ENCODE measurements around the gene SZT2. TPM values are rescaled to one million over a fixed set of nuclear protein-coding genes. Genes with fewer than 3 reads are reported as not detected.

Gene SZT2
- total RNA-seq, 1 donor from 2014 or later = 30.0 TPM

DNA sequence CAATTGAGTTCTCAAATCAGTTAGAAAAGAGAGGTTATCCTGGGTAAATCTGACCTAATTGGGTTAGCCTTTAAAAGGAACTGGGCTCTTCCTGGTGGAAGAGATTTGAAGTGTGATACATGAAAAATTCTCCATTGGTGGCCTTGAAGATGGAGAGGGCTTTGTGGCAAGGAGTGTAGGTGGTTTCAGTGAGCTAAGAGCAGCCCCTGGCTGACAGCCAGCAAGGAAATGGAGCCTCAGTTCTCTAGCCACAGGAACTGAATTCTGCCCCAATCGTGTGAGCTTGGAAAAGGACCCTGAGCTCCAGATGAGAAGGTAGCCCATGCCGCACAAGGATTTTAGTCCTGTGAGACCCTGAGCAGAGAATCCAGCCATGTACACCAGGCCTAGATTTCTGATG is 76.7 kb downstream of the SZT2 start:
- Mint-ChIP-seq H3K36me3 (ENCODE audit: low read depth, unreplicated experiment) (no peaks in the 10 kb centered on the region), H3K9me3 (ENCODE audit: unreplicated experiment) (peaks cover 4% of the 10 kb centered on the region), H3K4me1 (ENCODE audit: low read depth, unreplicated experiment) (peaks cover 21% of the 10 kb centered on the region), H3K27me3 (ENCODE audit: low read depth, unreplicated experiment) (no peaks in the 10 kb centered on the region), H3K27ac (ENCODE audit: unreplicated experiment) (peak overlapping the region; percentile 29), H3K4me3 (ENCODE audit: unreplicated experiment) (no peak overlapping the region)
- Histone ChIP-seq H3K4me2 (ENCODE audit: low read length) (no peak overlapping the region), H3K79me2 (ENCODE audit: insufficient read depth, low read length) (no peaks in the 10 kb centered on the region), H3K4me1 (ENCODE audit: insufficient read depth, low read length) (peaks cover 11% of the 10 kb centered on the region), H4K20me1 (ENCODE audit: insufficient read depth, low read length) (no peaks in the 10 kb centered on the region), H3K9ac (ENCODE audit: low read length) (no peak overlapping the region), H3K27me3 (ENCODE audit: insufficient read depth, low read length) (no peaks in the 10 kb centered on the region), H2AFZ (ENCODE audit: low read depth, low read length) (peak overlapping the region; percentile 14), H3K27ac (ENCODE audit: low read depth, low read length) (no peak overlapping the region), H3K9me3 (ENCODE audit: insufficient read depth, low read depth, low read length) (no peaks in the 10 kb centered on the region), H3K4me3 (ENCODE audit: insufficient read depth, low read depth, low read length) (no peak overlapping the region), H3K36me3 (ENCODE audit: insufficient read depth, low read length) (no peaks in the 10 kb centered on the region)
- FAIRE-seq (no peak), DNase-seq (ENCODE audit: low read depth) (peak; percentile 38)
- TF ChIP-seq, protein P1, sequence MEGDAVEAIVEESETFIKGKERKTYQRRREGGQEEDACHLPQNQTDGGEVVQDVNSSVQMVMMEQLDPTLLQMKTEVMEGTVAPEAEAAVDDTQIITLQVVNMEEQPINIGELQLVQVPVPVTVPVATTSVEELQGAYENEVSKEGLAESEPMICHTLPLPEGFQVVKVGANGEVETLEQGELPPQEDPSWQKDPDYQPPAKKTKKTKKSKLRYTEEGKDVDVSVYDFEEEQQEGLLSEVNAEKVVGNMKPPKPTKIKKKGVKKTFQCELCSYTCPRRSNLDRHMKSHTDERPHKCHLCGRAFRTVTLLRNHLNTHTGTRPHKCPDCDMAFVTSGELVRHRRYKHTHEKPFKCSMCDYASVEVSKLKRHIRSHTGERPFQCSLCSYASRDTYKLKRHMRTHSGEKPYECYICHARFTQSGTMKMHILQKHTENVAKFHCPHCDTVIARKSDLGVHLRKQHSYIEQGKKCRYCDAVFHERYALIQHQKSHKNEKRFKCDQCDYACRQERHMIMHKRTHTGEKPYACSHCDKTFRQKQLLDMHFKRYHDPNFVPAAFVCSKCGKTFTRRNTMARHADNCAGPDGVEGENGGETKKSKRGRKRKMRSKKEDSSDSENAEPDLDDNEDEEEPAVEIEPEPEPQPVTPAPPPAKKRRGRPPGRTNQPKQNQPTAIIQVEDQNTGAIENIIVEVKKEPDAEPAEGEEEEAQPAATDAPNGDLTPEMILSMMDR (IDR thresholded peaks at IDR 0.05; ENCODE audit: insufficient read depth, low read depth, low read length) = no peak
- no peak for TF ChIP-seq EZH2 (IDR thresholded peaks at IDR 0.05; ENCODE audit: insufficient read depth, low read length)

DNA sequence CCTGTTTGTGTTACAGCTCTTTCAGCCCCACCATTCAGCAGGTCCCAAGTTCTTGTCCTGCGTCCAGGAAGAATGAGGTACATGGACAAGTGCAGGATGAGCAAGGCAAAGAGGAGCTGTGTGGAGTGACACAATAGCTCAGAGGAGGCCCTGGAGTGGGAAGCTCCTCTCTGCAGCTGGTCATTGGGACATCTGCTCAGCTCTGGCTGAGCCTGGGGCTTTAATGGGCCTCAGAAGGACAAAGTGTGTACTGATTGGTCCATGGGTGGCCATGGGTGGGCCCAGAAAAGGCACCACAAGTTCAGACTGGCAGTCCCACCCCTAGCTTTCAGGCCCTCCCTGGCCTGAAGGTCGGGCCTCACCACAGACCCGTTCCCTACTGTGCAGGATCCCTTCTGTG is 78.7 kb downstream of the SZT2 start:
- Histone ChIP-seq H3K79me2 (ENCODE audit: insufficient read depth, low read length) (no peaks in the 10 kb centered on the region), H3K27ac (ENCODE audit: low read depth, low read length) (no peak overlapping the region), H4K20me1 (ENCODE audit: insufficient read depth, low read length) (no peaks in the 10 kb centered on the region), H3K4me2 (ENCODE audit: low read length) (no peak overlapping the region), H3K27me3 (ENCODE audit: insufficient read depth, low read length) (no peaks in the 10 kb centered on the region), H3K9me3 (ENCODE audit: insufficient read depth, low read depth, low read length) (no peaks in the 10 kb centered on the region), H2AFZ (ENCODE audit: low read depth, low read length) (no peak overlapping the region), H3K4me3 (ENCODE audit: insufficient read depth, low read depth, low read length) (no peak overlapping the region), H3K4me1 (ENCODE audit: insufficient read depth, low read length) (peaks cover 27% of the 10 kb centered on the region), H3K36me3 (ENCODE audit: insufficient read depth, low read length) (no peaks in the 10 kb centered on the region), H3K9ac (ENCODE audit: low read length) (no peak overlapping the region)
- H3K27ac Mint-ChIP-seq (ENCODE audit: unreplicated experiment) = no peak overlapping the region
- no peak for DNase-seq (ENCODE audit: low read depth)
- no peak overlapping the region for H3K4me3 Mint-ChIP-seq (ENCODE audit: unreplicated experiment)
- peaks cover 33% of the 10 kb centered on the region for H3K4me1 Mint-ChIP-seq (ENCODE audit: low read depth, unreplicated experiment)
- TF ChIP-seq EZH2 (IDR thresholded peaks at IDR 0.05; ENCODE audit: insufficient read depth, low read length) = no peak
- TF ChIP-seq, protein P1 (IDR thresholded peaks at IDR 0.05; ENCODE audit: insufficient read depth, low read depth, low read length) = no peak
- no peak for FAIRE-seq
- no peaks in the 10 kb centered on the region for H3K27me3 Mint-ChIP-seq (ENCODE audit: low read depth, unreplicated experiment)
- H3K36me3 Mint-ChIP-seq (ENCODE audit: low read depth, unreplicated experiment) = no peaks in the 10 kb centered on the region
- no peaks in the 10 kb centered on the region for H3K9me3 Mint-ChIP-seq (ENCODE audit: unreplicated experiment)

DNA sequence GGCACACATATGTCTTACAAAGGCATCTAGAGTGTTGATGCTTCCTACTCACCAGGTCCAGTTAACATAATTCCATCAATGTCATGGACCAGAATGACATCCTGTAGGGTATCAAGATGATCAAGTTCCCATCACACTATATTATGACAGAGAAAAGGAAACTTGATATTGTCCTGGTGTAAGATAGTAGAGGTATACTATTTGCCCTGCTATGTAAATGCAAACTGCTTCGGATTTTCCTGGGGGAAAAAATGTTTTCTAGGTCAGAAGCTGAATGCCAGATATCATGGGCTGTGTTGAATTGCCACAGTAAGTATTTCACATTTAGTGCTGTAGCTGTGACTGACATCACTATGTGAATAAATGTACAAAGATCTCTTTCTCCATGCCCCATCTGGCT is 80.2 kb downstream of the SZT2 start:
- Histone ChIP-seq H2AFZ (ENCODE audit: low read depth, low read length) (no peak overlapping the region), H3K9ac (ENCODE audit: low read length) (no peak overlapping the region), H3K79me2 (ENCODE audit: insufficient read depth, low read length) (no peaks in the 10 kb centered on the region), H4K20me1 (ENCODE audit: insufficient read depth, low read length) (no peaks in the 10 kb centered on the region), H3K9me3 (ENCODE audit: insufficient read depth, low read depth, low read length) (no peaks in the 10 kb centered on the region), H3K27ac (ENCODE audit: low read depth, low read length) (no peak overlapping the region), H3K4me1 (ENCODE audit: insufficient read depth, low read length) (peaks cover 35% of the 10 kb centered on the region), H3K4me3 (ENCODE audit: insufficient read depth, low read depth, low read length) (no peak overlapping the region), H3K4me2 (ENCODE audit: low read length) (no peak overlapping the region), H3K36me3 (ENCODE audit: insufficient read depth, low read length) (no peaks in the 10 kb centered on the region), H3K27me3 (ENCODE audit: insufficient read depth, low read length) (no peaks in the 10 kb centered on the region)
- peaks cover 41% of the 10 kb centered on the region for H3K4me1 Mint-ChIP-seq (ENCODE audit: low read depth, unreplicated experiment)
- no peaks in the 10 kb centered on the region for H3K27me3 Mint-ChIP-seq (ENCODE audit: low read depth, unreplicated experiment)
- no peak overlapping the region for H3K4me3 Mint-ChIP-seq (ENCODE audit: unreplicated experiment)
- no peak for TF ChIP-seq EZH2 (IDR thresholded peaks at IDR 0.05; ENCODE audit: insufficient read depth, low read length)
- TF ChIP-seq, protein P1 (IDR thresholded peaks at IDR 0.05; ENCODE audit: insufficient read depth, low read depth, low read length) = no peak
- no peak overlapping the region for H3K27ac Mint-ChIP-seq (ENCODE audit: unreplicated experiment)
- no peaks in the 10 kb centered on the region for H3K36me3 Mint-ChIP-seq (ENCODE audit: low read depth, unreplicated experiment)
- no peak for DNase-seq (ENCODE audit: low read depth)
- FAIRE-seq = no peak
- no peaks in the 10 kb centered on the region for H3K9me3 Mint-ChIP-seq (ENCODE audit: unreplicated experiment)
